Neural progenitor cell (in vitro differentiated cells): ENCODE measurements around the gene STX19. TPM values are rescaled to one million over a fixed set of nuclear protein-coding genes. Genes with fewer than 3 reads are reported as not detected.

Experiments used
- DNase-seq: peaks from one replicate; pipeline ENCODE4 v3.0.0-alpha.2; 2016; ENCODE audit warnings: low spot score
- H2AFZ ChIP-seq: fragments of 200-600 bp; sonication (generic); replicated peaks from 2 replicates; pipeline ENCODE4 v1.6.1; 2016; ENCODE audit warnings: antibody characterized with exemption
- H3F3A ChIP-seq: fragments of 200-600 bp; sonication (generic); 2 replicates; pipeline ENCODE4 v1.6.1; 2016; ENCODE audit warnings: antibody characterized with exemption, low read depth
- H3K27ac ChIP-seq: fragments of 200-600 bp; sonication (generic); 2 replicates; pipeline ENCODE4 v1.5.1; 2016; ENCODE audit warnings: mild to moderate bottlenecking
- H3K27me3 ChIP-seq: fragments of 200-600 bp; sonication (generic); 2 replicates; pipeline ENCODE4 v1.6.1; 2016; ENCODE audit warnings: mild to moderate bottlenecking, moderate library complexity
- H3K36me3 ChIP-seq: fragments of 200-600 bp; sonication (generic); 2 replicates; pipeline ENCODE4 v1.5.1; 2016
- H3K4me1 ChIP-seq: fragments of 200-600 bp; sonication (generic); 2 replicates; pipeline ENCODE4 v1.6.1; 2016; ENCODE audit warnings: mixed run types
- H3K4me2 ChIP-seq: fragments of 200-600 bp; sonication (generic); 2 replicates; pipeline ENCODE4 v1.6.1; 2016
- H3K4me3 ChIP-seq: fragments of 200-600 bp; sonication (generic); 2 replicates; pipeline ENCODE4 v1.5.1; 2016
- H3K79me2 ChIP-seq: fragments of 200-600 bp; sonication (generic); 2 replicates; pipeline ENCODE4 v1.6.1; 2016; ENCODE audit warnings: low read depth
- H3K9ac ChIP-seq: fragments of 200-600 bp; sonication (generic); 2 replicates; pipeline ENCODE4 v1.6.1; 2016
- H3K9me3 ChIP-seq: fragments of 200-600 bp; sonication (generic); 2 replicates; pipeline ENCODE4 v1.5.1; 2016; ENCODE audit warnings: low read depth
- H4K20me1 ChIP-seq: fragments of 200-600 bp; sonication (generic); 2 replicates; pipeline ENCODE4 v1.6.1; 2016; ENCODE audit warnings: low read depth
- H3K27ac Mint-ChIP-seq: 3 replicates; pipeline ENCODE4 v1.8.0; 2021; ENCODE audit warnings: mixed read lengths
- H3K27me3 Mint-ChIP-seq: 2 replicates; pipeline ENCODE4 v1.8.0; 2022; ENCODE audit warnings: low read depth, mild to moderate bottlenecking, inconsistent platforms, moderate library complexity, mixed read lengths; ENCODE audit not compliant: insufficient read depth
- H3K36me3 Mint-ChIP-seq: 3 replicates; pipeline ENCODE4 v1.8.0; 2021; ENCODE audit warnings: mixed read lengths
- H3K4me1 Mint-ChIP-seq: 3 replicates; pipeline ENCODE4 v1.8.0; 2021; ENCODE audit warnings: mixed read lengths
- H3K4me3 Mint-ChIP-seq: 3 replicates; pipeline ENCODE4 v1.8.0; 2021; ENCODE audit warnings: mild to moderate bottlenecking, moderate library complexity, mixed read lengths
- H3K9me3 Mint-ChIP-seq: 3 replicates; pipeline ENCODE4 v1.8.0; 2020; ENCODE audit warnings: mixed read lengths
- CTCF ChIP-seq: fragments of 200-600 bp; sonication (generic); IDR thresholded peaks from 2 replicates; pipeline ENCODE4 v1.5.1; 2017; ENCODE audit warnings: antibody characterized with exemption, mild to moderate bottlenecking
- EZH2 ChIP-seq: fragments of 200-600 bp; sonication (generic); IDR thresholded peaks from 2 replicates; pipeline ENCODE4 v1.6.1; 2017; ENCODE audit warnings: antibody characterized with exemption, mild to moderate bottlenecking, moderate library complexity
- EZH2phosphoT487 ChIP-seq: fragments of 200-600 bp; sonication (generic); IDR thresholded peaks from 2 replicates; pipeline ENCODE4 v1.6.1; 2017; ENCODE audit warnings: antibody characterized with exemption
- total RNA-seq: library from RNA; depleted of rRNA; stranded (reverse); fragments of >200 nt; gene quantifications from 2 replicates; pipeline ENCODE4 v1.2.3, GENCODE V29; 2015; ENCODE audit warnings: low replicate concordance

STX19 gene
- total RNA-seq, 1 donor from 2014 or later: not detected

GRCh38 chr3:94012185-94012584 lies 16.2 kb downstream of the STX19 start:
- no peak for TF ChIP-seq EZH2phosphoT487
- TF ChIP-seq CTCF: no peak
- TF ChIP-seq EZH2: no peak
- no peak overlapping the region for H2AFZ ChIP-seq
- no peak overlapping the region for H3K27ac ChIP-seq
- H3K9ac ChIP-seq: no peak overlapping the region
- no peaks in the 10 kb centered on the region for H4K20me1 ChIP-seq
- H3K27ac Mint-ChIP-seq: no peak overlapping the region
- no peaks in the 10 kb centered on the region for H3K27me3 ChIP-seq
- no peaks in the 10 kb centered on the region for H3K4me1 ChIP-seq
- no peak overlapping the region for H3K4me3 ChIP-seq
- H3F3A ChIP-seq: no peaks in the 10 kb centered on the region
- H3K36me3 Mint-ChIP-seq: peaks cover 11% of the 10 kb centered on the region
- no peaks in the 10 kb centered on the region for H3K9me3 Mint-ChIP-seq
- DNase-seq: no peak
- H3K27me3 Mint-ChIP-seq: no peaks in the 10 kb centered on the region
- H3K4me2 ChIP-seq: no peak overlapping the region
- no peaks in the 10 kb centered on the region for H3K9me3 ChIP-seq
- H3K4me3 Mint-ChIP-seq: no peak overlapping the region
- no peaks in the 10 kb centered on the region for H3K79me2 ChIP-seq
- no peaks in the 10 kb centered on the region for H3K36me3 ChIP-seq
- H3K4me1 Mint-ChIP-seq: no peaks in the 10 kb centered on the region

- Mint-ChIP-seq H3K27ac (no peak overlapping the region), H3K27me3 (no peaks in the 10 kb centered on the region), H3K36me3 (peaks cover 16% of the 10 kb centered on the region), H3K4me3 (no peak overlapping the region), H3K9me3 (no peaks in the 10 kb centered on the region), H3K4me1 (no peaks in the 10 kb centered on the region)
- H3F3A ChIP-seq: no peaks in the 10 kb centered on the region
- no peaks in the 10 kb centered on the region for H4K20me1 ChIP-seq
- TF ChIP-seq CTCF: no peak
- TF ChIP-seq EZH2: no peak
- TF ChIP-seq EZH2phosphoT487: no peak
- no peaks in the 10 kb centered on the region for H3K36me3 ChIP-seq
- H3K4me3 ChIP-seq: no peak overlapping the region
- H3K4me1 ChIP-seq: no peaks in the 10 kb centered on the region
- no peak for DNase-seq
- no peaks in the 10 kb centered on the region for H3K9me3 ChIP-seq
- no peak overlapping the region for H3K9ac ChIP-seq
- no peaks in the 10 kb centered on the region for H3K27me3 ChIP-seq
- no peak overlapping the region for H3K4me2 ChIP-seq
- no peak overlapping the region for H2AFZ ChIP-seq
- no peaks in the 10 kb centered on the region for H3K79me2 ChIP-seq
- no peak overlapping the region for H3K27ac ChIP-seq
These were observed 17.1 kb downstream of the STX19 start for GRCh38 chr3:94011233-94011711.

GRCh38 chr3:94009608-94010007 lies 18.8 kb downstream of the STX19 start:
- peaks cover 11% of the 10 kb centered on the region for H3K36me3 Mint-ChIP-seq
- no peaks in the 10 kb centered on the region for H3K36me3 ChIP-seq
- H2AFZ ChIP-seq: no peak overlapping the region
- no peak for DNase-seq
- no peaks in the 10 kb centered on the region for H3K4me1 Mint-ChIP-seq
- no peaks in the 10 kb centered on the region for H4K20me1 ChIP-seq
- H3K4me3 ChIP-seq: no peak overlapping the region
- H3K27ac ChIP-seq: no peak overlapping the region
- no peaks in the 10 kb centered on the region for H3K9me3 ChIP-seq
- H3K4me2 ChIP-seq: no peak overlapping the region
- H3K79me2 ChIP-seq: no peaks in the 10 kb centered on the region
- no peaks in the 10 kb centered on the region for H3K9me3 Mint-ChIP-seq
- H3K4me1 ChIP-seq: no peaks in the 10 kb centered on the region
- H3K4me3 Mint-ChIP-seq: no peak overlapping the region
- TF ChIP-seq CTCF: no peak
- no peak for TF ChIP-seq EZH2
- TF ChIP-seq EZH2phosphoT487: no peak
- no peaks in the 10 kb centered on the region for H3K27me3 ChIP-seq
- H3K27ac Mint-ChIP-seq: no peak overlapping the region
- no peak overlapping the region for H3K9ac ChIP-seq
- no peaks in the 10 kb centered on the region for H3K27me3 Mint-ChIP-seq
- H3F3A ChIP-seq: no peaks in the 10 kb centered on the region
